SK-N-SH treated with all-trans-retinoic acid at 6 μM for 48 hours (cell line): ENCODE results near the gene NXPE4.

Source experiments
- GLIS3 ChIP-seq: fragments of 250-450 bp; sonication (Bioruptor Pico); IDR thresholded peaks from 2 replicates; pipeline ENCODE4 v1.5.0; 2020; ENCODE audit warnings: mild to moderate bottlenecking, moderate library complexity
- OSR1 ChIP-seq: fragments of 250-450 bp; sonication (Bioruptor Pico); IDR thresholded peaks from 2 replicates; pipeline ENCODE4 v1.8.0; 2022; ENCODE audit warnings: moderate library complexity, mild to moderate bottlenecking, inconsistent platforms
- ZNF565 ChIP-seq: fragments of 450-650 bp; formaldehyde crosslinking; conservative IDR thresholded peaks from 2 replicates; pipeline ENCODE4 v1.5.0; 2020; ENCODE audit warnings: low read depth, mild to moderate bottlenecking, moderate library complexity
- ZNF70 ChIP-seq: fragments of 450-650 bp; formaldehyde crosslinking; IDR thresholded peaks from 2 replicates; pipeline ENCODE4 v1.5.0; 2020; ENCODE audit warnings: mild to moderate bottlenecking, moderate library complexity
- ZNF8 ChIP-seq: fragments of 450-650 bp; formaldehyde crosslinking; IDR thresholded peaks from 2 replicates; pipeline ENCODE4 v1.5.0; 2020; ENCODE audit warnings: mild to moderate bottlenecking, moderate library complexity
- TF ChIP-seq, protein P1 (sequence below): fragments of 250-450 bp; sonication (Bioruptor Pico); IDR thresholded peaks from 2 replicates; pipeline ENCODE4 v1.8.0; 2020; ENCODE audit warnings: mild to moderate bottlenecking, moderate library complexity, borderline replicate concordance

DNA sequence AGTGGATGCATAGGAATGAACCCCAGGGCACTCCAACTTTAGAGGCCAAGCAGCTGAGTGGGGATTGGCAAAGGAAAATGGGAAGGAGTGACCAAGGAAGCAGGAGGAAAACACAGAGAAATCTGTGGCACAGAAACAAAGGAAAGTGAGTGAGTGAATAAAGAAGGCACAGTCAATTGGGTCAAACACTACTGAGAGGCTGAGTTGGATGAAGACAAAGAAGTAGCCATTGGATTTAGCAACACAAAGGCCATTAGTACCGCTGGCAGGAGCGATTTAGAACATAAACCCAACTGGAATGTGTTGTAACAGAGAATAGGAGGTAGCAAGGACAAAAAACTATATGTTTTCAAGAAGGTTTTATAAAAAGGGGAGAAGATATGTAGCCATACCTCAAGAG lies 29.3 kb downstream of the NXPE4 start:
- no peak for TF ChIP-seq ZNF8 (CRISPR knock-in tag)
- TF ChIP-seq, protein P1, sequence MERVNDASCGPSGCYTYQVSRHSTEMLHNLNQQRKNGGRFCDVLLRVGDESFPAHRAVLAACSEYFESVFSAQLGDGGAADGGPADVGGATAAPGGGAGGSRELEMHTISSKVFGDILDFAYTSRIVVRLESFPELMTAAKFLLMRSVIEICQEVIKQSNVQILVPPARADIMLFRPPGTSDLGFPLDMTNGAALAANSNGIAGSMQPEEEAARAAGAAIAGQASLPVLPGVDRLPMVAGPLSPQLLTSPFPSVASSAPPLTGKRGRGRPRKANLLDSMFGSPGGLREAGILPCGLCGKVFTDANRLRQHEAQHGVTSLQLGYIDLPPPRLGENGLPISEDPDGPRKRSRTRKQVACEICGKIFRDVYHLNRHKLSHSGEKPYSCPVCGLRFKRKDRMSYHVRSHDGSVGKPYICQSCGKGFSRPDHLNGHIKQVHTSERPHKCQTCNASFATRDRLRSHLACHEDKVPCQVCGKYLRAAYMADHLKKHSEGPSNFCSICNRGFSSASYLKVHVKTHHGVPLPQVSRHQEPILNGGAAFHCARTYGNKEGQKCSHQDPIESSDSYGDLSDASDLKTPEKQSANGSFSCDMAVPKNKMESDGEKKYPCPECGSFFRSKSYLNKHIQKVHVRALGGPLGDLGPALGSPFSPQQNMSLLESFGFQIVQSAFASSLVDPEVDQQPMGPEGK: no peak
- no peak for TF ChIP-seq GLIS3
- no peak for TF ChIP-seq ZNF70 (CRISPR knock-in tag)
- no peak for TF ChIP-seq OSR1 (CRISPR knock-in tag)
- no peak for TF ChIP-seq ZNF565 (CRISPR knock-in tag)
